GM21529 (cell line): ENCODE measurements around the gene WDR59.

Experiments used
- ATAC-seq: cut with Tn5 transposase; IDR thresholded peaks from one replicate; pipeline ENCODE4 v1.9.1; 2021; ENCODE audit not compliant: unreplicated experiment

The WDR59 gene

DNA sequence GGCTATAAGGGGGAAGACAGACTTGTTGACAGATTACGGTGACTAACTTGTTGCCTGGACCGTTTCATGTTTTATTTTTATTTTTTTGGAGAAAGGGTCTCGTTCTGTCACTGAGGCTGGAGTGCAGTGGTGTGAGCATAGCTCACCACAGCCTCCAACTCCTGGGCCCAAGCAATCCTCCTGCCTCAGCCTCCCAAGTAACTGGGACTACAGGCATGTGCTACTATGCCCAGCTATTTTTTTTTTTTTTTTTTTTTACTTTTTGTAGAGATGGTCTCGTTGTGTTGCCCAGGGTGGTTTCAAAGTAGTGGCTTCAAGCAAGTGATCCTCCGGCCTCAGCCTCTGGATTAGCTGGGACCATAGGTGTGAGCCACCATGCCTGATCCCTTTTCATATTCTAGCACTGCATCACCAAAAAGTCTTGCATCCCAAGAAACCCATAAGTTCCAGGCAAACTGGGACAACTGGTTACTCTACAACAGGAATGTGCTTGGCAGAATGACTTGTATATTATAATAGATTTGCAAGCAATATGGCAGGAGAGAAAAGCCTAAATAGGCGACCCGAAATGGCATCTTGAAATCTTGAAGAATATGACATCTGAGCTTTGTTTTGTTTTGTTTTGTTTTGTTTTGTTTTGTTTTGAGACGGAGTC is 2.2 kb upstream of the WDR59 start:
- no peak for ATAC-seq

DNA sequence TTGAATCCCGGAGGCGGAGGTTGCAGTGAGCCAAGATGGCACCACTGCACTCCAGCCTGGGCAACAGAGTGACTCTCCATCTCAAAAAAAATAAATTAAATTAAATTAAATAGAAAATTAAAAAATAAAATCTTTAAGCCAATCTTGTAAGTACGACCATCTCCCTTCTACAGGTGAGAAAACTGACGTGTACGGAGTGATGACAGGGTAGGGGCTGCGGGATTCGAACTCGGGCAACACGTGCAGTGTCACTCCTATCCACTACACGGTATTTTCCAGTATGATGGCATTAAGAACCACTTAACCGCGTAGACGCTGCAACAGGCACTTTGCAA is 762 bp downstream of the WDR59 start:
- no peak for ATAC-seq

DNA sequence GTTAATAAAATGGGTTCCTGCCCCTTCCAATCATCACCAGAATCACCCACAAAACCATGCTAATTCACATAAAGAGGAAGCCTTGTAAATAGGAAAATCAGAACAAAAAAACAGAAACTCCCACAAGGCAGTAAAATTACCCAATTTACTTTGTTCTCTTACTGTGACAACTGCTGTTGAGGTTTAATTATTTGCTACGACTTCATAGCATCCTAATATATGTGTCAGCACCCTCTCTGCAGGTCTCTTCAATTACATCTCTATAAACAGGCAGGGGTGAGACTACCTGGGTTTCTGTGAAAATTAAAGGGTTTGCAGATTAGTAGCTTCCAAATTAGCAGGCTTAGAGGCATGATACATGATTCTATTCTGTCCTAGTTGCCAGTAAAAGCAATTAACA is 2.7 kb downstream of the WDR59 start:
- no peak for ATAC-seq

DNA sequence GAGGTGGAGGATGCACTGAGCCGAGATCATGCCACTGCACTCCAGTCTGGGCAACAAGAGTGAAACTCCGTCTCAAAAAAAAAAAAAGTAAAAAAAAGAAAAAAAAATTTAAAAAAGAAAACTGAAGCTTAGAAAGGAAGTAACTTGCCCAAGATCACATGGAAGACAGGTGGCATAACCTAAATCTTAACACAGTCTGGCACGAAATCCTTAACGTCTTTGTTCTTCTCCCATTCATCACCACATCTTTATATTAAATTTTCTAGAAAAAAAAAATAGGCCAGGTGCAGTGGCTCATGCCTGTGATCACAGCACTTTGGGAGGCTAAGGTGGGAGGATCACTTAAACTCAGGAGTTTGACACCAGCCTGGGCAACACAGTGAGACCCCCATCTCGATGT is 9.3 kb downstream of the WDR59 start:
- no peak for ATAC-seq

DNA sequence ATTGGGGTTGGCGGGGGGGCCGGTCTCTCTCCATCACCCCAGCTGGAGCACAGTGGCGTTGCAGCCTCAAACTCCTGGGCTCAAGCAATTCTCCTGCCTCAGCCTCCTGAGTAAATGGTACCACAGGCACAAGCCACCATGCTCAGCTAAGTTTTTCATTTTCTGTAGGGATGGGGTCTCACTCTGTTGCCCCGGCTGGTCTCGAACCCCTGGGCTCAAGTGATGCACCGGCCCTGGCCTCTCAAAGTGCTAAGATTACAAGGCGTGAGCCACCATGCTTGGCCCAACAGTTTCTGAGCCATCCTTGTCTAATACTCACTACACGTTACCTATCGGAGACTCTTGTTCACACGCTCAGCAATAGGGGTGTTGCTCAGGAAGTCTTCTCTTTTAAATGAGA is 11.6 kb downstream of the WDR59 start:
- ATAC-seq: no peak

DNA sequence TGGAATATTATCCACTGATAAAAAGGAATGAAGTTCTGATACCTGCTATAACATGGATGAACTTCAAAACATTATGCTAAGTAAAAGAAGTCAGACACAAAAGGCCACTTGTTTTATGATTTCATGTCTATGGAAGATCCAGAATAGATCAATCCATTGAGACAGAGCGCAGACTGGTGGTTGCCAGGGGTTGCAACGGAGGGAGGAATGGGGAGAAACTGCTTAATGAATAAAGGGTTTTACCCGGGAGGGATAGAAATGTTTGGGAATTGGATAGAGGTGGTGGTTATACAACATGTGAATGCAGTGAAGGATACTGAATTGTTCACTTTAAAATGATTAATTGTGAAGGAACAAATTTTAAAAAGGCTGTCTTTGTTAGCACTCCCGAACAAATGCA is 30.2 kb downstream of the WDR59 start:
- no peak for ATAC-seq

DNA sequence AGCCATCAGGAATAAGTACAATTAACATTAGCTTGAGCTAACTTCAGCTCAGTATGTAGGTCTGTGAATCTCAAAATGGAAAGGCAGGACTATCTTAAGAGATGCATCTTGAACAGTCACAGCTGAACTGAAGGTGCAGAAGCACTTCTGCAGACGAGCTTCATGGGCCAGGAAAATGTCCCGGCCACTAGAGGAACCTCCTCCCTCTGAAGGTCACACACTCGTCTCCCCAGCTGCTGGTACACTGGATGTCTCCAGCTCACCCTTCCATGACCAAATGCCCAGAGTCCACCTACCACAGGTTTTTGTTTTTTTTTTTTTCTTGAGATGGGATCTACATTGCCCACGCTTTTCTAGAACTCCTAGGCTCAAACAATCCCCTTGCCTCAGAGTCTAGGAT is 33.2 kb downstream of the WDR59 start:
- no peak for ATAC-seq

DNA sequence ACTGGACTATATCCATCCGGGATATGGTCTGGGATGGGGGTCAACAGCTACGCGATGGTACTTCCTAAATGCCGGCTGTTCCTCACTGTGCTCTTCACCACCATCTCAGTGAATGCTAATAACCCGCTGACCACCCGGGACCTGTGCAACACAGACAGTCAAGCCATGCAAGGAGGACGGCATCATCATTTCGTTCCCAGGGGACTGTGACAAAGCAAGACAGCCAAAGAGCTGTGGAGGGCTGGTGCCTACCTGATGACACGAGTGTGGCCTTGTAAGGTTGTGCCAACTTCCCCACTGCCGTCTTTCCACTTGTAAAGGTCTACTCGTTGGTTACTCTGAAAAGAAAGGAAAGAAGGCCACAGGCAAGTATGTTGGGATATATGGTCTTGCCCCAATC is 33.7 kb downstream of the WDR59 start:
- no peak for ATAC-seq

DNA sequence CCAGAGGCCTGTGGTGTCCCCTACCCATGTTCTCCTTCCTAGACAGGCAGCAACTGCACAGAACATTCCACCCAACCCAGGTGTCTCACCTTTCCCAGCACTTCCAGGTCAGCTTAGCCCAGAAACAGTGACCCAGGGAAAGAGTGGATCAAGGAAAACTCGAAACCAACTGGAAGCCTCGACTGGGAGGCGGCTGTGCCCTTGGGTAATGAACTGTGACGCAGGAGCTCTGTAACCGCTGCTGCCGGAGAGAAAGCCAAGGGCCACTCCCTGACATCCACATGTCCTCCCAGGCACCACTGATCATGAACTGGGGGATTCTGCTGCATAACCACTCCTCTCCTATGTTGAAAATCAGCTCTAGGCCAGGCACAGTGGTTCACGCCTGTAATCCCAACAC is 34.4 kb downstream of the WDR59 start:
- no peak for ATAC-seq

DNA sequence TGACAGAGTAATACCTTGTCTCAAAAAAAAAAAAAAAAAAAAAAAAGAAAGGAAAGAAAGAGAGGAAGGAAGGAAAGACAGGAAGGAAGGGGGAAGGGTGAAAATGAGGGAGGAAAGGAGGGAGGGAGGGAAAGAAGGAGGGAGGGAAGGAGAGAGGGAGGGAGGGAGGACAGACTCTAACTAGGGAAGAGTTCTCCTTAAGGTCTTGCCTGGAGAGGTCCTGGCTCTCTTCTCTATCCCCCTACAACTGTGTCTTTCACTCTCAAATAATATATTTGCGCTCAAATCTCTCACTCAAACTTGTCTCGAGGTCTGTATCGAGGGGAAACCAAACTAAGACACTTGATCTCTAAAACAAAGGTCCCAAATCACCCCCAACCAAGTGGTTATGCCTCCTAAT is 35.6 kb downstream of the WDR59 start:
- ATAC-seq: no peak

DNA sequence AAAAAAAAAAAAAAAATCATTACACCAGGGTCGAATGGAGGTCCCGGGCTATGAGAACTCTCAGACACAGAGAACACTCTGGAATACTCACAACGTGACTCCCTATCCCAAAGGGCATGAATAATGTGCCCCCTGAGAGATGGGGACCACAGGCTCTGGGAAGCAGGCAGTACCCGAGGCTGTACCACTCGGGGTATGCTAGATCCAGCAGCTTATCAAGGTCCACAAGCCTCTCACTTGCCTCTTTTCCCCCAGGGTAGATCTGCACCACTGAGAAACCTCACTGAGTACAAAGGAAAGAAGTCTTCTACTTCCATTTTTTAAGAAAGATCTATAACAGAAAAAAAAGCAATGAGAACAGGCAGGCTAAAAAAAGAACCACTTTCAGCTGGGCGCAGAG is 40.5 kb downstream of the WDR59 start:
- ATAC-seq: no peak

DNA sequence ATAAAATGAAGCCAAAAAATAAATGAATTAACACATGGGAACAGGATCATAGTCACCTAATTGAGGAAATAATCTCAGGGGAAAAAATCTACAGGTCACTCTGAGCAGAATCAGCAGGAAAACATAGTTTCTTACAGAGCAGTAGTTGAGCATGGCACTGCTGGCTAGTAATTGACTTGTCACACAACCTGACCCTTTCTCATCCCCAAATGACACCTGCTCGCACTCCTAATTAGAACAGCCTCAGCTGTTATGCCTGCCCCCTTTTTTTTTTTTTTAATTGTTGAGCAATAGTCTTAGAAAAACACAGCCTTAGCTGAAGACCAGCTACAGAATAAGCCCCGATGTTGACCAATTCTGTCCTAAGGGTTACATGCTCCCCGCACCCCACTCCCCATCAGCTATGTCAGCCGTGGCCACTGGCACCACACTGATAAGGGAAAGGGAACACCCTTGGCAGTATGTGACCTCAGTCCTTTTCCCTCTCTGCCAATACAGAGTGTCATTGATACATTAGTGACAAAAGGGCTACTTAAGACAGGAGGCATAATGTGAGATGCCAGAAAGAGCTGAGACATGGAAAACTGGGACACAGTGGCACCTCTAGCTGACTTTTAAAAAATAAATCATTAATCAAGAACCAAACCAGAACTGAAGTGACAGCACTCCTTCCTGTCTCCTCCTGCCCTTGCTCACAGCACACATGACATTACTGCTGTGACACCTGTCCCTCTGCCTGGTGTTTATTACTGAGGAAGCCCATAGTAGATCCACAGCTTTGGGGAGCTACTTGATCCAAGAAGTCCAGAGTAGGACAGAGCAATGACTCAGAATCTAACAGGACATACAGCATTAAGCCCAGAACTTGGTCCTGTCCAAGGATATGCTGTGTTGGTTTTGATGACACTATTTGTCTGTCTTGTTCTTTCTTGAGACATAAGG is 41.7 kb downstream of the WDR59 start:
- no peak for ATAC-seq

DNA sequence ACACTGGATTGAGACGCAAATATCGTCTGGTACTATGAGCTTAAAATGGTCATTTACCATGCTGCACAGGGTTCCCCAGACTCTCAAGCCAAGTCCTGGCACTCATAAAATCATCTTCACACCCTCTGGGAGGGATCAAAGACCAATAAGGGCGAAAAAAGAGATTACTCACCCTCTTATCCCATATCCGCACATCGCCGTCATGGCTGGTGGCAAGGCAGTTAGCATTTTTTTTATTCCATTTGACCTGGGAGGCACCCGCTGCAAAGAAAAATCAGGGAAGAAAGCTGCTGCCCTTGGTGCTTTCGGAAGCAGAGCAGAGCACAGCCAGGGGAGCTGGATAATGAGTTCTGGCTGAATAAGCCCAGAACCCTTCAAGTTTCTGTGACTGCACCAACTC is 42.4 kb downstream of the WDR59 start:
- ATAC-seq: no peak

DNA sequence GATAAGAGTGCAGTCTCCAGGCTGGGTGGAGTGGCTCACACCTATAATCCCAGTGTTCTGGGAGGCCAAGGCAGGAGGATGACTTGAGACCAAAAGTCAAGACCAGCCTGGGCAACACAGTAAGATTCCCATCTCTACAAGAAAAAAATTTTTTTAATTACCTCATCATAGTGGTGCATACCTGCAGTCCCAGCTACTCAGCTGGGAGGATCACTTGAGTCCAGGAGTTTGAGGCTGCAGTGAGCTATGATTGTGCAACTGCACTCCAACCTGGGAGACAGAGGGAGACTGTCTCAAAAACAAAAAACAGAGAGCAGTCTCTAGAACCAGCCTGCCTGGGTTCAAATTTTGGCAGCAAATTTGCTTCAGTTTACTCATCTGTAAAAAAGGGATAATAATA is 45.2 kb downstream of the WDR59 start:
- ATAC-seq: no peak

DNA sequence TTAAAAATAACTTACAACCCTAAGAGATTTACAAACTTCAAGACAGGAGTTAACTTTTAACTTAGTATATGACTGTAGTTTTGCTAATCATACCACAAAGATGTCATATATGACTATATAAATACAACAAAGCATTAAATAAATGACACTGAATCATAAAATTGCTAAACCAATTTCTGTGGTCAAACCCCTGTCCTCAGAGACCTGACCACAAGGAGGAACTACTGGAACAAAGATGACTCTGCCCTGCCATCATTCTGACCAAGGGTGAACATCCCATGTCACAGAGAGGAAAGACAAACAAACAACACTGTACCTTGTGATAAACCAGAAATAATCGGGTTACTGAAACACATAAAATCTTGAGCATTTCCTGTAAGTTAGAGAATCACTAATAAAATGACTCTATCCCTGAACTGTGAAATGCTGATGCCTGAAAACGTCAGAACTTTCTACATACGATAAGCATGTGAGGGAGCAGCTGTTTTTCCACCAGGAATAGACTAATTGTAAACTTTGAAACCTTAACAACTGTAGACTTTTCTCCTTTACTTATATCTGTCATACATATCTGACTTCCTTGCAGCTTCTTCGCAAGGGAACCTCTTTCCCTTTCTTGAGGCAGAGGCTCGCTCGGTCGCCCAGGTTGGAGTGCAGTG is 47.9 kb downstream of the WDR59 start:
- ATAC-seq: peak; percentile 94

DNA sequence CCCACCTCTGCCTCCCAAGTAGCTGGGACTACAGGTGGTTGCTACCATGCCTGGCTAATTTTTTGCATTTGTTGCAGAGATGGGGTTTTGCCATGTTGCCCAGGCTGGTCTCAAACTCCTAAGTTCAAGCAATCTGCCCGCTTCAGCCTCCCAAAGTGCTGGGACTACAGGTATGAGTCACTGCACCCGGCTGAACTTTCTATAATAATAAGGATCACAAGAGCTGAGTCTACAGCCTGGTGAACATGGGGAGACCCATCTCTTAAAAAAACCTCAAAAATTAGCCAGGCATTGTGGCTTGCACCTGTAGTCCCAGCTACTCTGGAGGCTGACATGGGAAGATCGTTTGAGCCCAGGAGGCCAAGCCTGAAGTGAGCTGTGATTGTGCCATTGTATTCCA is 53.5 kb downstream of the WDR59 start:
- ATAC-seq: no peak

DNA sequence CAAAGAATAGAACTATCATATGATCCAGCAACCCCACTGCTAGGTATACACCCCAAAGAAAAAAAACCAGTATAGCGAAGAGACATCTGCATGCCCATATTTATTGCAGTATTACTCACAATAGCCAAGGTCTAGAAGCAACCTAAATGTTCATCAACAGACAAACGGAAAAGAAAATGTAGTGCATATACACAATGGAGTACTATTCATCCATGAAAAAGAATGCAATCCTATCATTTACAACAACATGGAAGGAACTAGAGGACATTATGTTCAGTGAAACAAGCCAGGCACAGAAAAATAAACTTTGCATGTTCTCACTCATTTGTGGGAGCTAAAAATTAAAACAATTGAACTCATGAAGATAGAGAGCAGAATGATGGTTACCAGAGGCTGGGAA is 55.3 kb downstream of the WDR59 start:
- ATAC-seq: no peak

DNA sequence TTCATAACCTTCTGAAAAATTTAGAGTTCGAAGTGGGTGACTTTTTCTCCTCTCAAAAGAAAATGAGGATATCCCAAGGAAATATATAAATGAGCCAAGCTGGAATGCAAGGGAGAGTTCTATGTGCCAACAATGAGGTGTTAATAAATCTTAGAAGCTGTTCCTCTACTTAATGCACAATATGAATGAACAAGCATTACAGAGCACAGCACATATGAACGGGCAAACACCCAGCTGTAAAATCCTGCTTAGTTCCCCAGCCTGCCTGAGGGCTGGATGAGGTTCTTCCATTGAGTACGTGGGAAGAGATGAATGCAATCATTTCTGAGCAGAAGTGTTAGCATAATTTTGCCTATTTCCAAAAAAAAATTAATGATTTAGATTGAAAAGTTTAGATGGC is 58.1 kb downstream of the WDR59 start:
- no peak for ATAC-seq

DNA sequence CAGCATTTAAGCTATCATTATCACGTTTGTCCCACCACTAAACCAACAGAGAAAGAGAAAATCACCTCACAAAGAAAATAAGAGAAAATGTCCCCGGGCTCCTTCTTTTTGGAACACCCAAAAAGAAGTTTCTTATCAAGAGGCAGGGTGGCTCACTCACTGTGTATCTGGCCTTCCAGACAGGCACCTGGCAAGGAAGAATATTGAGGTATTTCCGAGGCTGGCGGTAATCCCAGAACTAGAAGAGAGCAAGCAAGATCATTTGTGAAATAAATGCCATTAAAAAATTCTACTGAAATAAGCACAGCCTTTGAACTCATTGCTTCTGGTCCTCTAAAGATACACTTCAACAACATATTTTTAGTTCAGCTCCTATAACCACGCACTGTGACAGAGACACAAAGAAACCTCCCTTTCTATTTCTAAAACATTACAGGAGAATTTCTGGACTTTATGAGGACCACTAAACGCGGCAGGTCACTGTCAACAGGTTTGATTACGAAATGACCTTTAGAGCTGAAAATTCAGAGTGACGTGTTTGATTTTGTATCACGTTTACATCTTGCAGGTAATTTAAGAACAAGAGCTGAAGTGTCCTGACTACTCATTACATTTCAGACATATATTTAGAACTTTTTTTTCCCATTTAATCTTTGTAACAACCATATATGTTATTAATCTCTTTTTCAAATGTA is 61.0 kb downstream of the WDR59 start:
- no peak for ATAC-seq

DNA sequence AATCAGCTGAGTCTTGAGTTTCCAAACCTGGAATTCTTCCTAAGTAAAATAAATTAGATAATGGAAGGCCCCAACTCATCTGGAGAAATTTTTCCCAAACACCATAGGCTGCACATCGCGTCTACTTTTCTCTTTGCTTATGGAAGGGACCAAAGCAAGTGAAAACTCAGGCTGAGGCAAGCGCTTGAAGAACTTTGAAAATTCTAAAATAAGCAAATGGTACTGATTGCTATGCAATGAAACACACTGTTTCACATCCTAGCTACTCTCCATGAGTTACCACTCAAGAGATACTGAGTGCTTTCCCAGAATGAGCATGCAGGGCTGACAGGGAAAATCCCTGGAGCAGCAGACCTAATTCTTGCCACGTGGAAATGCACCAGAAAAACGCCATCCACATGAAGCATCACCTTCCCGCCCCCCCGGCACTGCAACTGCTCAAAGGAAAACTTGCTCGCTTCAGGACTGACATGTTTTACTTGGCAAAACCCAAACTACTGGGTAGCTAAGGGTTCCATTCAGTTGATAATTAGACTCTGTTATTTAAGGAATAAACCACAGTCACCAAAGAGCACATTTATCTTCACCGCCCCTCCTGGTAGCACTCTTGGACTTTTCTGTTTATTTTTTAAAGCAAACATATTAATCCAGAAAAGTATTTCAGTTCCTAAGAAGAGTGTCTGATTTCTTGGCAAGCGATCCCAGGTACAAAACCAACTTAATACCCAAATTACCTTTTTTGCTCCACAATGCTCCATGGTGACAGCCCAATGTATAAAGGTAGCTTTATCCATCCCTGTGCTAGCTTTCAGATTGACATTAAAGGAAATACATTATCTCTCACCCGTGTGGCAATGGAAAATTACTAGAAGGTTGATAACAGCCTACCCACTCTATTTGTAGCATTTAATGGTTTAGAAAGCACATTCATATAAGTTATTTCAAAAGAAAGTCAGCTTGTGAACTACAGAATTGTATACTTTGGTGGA is 62.5 kb downstream of the WDR59 start:
- no peak for ATAC-seq
